GM19438 (cell line): ENCODE results near the gene RPLP2.

Experiments used
- ATAC-seq: cut with Tn5 transposase; IDR thresholded peaks from one replicate; pipeline ENCODE4 v1.9.1; 2021; ENCODE audit warnings: low read depth; ENCODE audit not compliant: unreplicated experiment

Gene RPLP2

GRCh38 chr11:802693-803466 lies 6.9 kb upstream of the RPLP2 start:
- ATAC-seq, result no peak

- no peak for ATAC-seq
These were observed 6.4 kb upstream of the RPLP2 start for GRCh38 chr11:803467-803742.

GRCh38 chr11:803770-804598 lies 5.8 kb upstream of the RPLP2 start:
- no peak for ATAC-seq

GRCh38 chr11:804599-804964 lies 5.2 kb upstream of the RPLP2 start:
- no peak for ATAC-seq

GRCh38 chr11:808427-809286 lies 1.1 kb upstream of the RPLP2 start:
- ATAC-seq, result no peak

- ATAC-seq, result peak; percentile 6
These were observed 337 bp downstream of the RPLP2 start for GRCh38 chr11:810040-810567.

GRCh38 chr11:811446-812245 lies 1.9 kb downstream of the RPLP2 start:
- no peak for ATAC-seq

- no peak for ATAC-seq
These were observed 2.6 kb downstream of the RPLP2 start for GRCh38 chr11:812390-812789.

GRCh38 chr11:813072-813455 lies 3.3 kb downstream of the RPLP2 start:
- no peak for ATAC-seq

GRCh38 chr11:813456-814096 lies 3.8 kb downstream of the RPLP2 start:
- ATAC-seq, result no peak

- no peak for ATAC-seq
These were observed 6.1 kb downstream of the RPLP2 start for GRCh38 chr11:815675-816432.

GRCh38 chr11:816433-816779 lies 6.6 kb downstream of the RPLP2 start:
- ATAC-seq, result no peak

GRCh38 chr11:818396-819128 lies 8.8 kb downstream of the RPLP2 start, which contains the start of gene PNPLA2:
Gene PNPLA2, plus strand, starts transcription at chr11:818914. Its CDS starts 805 bp downstream, at chr11:819719.
- no peak for ATAC-seq

- peak; percentile 55 for ATAC-seq
These were observed 9.6 kb downstream of the RPLP2 start for GRCh38 chr11:819129-819931.

- ATAC-seq, result peak; percentile 67
These were observed 10.3 kb downstream of the RPLP2 start for GRCh38 chr11:819943-820649.

GRCh38 chr11:820655-821511 lies 11.1 kb downstream of the RPLP2 start:
- no peak for ATAC-seq
